Measurements from ENCODE around the gene MACROD1.
A peak's percentile ranks its signal among the peaks of the same experiment; 100 is the strongest.
"Not testable (repeated sequence)": the region's sequence is repeated elsewhere in the genome, so short reads cannot be mapped to it uniquely, and the experiment has no call there.

Gene MACROD1

DNA sequence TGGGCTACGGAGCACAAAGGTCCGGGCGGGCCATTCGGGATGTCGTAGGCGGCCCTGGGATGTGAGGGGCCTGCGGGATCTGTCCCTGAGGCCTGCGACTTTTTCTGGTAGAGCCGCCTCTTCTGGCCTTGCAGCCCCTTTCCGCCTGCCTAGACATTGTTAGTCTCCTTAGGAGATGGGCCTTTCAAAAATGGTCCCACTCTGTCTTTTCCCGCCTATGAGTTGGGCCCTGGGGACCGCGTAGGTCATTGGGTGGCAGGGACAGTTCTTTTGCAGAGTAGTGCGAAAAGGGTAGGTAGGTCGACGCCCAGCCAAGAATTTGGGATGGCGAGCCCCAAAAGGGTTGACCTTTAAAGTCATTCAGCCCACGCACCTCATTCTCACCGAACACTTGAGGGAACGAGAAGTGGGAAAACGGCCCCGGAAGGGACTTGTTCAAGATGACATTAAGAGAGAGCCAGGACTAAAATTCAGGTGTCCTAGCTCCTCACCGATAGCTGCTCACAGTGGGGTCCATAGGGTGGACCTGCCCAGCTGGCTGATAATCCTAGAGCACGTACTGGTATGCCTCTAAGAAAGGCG is 178.9 kb downstream of the MACROD1 start:
- no peak for DNase-seq

- peak; percentile 92 for DNase-seq
Observed at GRCh38 chr11:63986156-63986931, 179.6 kb downstream of the MACROD1 start, which contains the start of gene OTUB1. Gene OTUB1 (plus strand): TSS chr11:63986438. CDS start chr11:63986457, 19 bp downstream.

DNA sequence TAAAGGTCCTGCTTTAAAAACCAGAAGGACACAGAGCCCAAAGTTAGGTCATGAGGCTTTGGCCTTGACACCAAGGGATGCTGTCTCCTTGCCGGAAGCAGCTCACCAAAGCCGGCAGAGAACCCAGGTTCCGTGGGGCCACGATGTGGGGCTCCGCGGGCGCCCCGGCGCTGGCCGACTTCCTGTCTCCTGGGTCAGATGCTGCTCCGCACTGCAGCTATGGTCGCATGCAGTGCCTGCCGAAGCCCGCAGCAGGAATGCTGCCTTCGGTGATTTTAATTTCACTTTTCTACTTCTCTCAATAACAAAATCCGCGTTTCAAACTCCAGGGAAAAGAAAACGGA is 180.1 kb downstream of the MACROD1 start:
- DNase-seq = no peak

GRCh38 chr11:63979426-63979825 is 186.5 kb downstream of the MACROD1 start:
- no peak for DNase-seq

GRCh38 chr11:63978551-63979239 is 187.2 kb downstream of the MACROD1 start:
- no peak for DNase-seq

- DNase-seq = peak; percentile 98
Observed at GRCh38 chr11:63974259-63975143, 191.4 kb downstream of the MACROD1 start, which contains the start of gene COX8A. Gene COX8A (plus strand): TSS chr11:63974620. CDS start chr11:63974681, 61 bp downstream.

DNA sequence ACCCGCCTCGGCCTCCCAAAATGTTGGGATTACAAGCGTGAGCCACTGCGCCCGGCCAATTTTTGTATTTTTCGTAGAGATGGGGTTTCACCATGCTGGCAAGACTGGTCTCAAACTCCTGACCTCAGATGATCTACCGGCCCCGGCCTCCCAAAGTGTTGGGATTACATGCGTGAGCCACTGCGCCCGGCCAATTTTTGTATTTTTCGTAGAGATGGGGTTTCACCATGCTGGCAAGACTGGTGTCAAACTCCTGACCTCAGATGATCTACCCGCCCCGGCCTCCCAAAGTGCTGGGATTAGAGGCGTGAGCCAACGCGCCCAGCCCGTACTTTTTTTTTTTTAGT is 192.0 kb downstream of the MACROD1 start:
- DNase-seq = not testable (repeated sequence)

DNA sequence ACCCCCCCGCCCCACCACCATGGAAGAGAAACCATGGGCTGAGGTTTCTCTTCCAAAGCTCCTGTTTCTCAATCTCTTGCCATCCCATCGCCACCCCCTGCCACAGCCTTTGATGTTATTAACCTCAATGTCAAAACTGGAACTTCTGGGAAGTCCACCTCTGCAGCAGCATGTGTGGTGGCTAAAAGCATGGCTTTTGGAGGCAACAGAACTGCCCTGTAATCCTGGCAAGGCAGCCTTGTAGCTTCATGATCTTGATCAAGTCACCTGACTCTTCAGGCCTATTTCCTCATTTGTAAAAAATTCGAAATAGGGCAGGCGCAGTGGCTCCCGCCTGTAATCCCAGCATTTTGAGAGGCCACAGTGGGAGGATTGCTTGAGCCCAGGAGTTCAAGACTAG is 195.0 kb downstream of the MACROD1 start:
- no peak for DNase-seq

DNA sequence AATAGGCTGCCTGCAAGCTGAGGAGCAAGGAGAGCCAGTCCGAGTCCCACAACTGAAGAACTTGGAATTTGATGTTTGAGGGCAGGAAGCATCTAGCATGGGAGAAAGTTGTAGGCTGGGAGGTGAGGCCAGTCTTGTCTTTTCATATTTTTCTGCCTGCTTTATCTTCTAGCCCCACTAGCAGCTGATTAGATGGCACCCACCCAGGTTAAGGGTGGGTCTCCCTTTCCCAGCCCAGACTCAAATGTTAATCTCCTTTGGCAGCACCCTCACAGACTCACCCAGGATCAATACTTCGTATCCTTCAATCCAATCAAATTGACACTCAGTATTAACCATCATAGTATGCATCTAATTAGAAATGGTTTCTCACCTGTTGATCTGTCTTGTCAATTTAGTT is 196.5 kb downstream of the MACROD1 start:
- DNase-seq = no peak

- DNase-seq = no peak
Observed at GRCh38 chr11:63966444-63966843, 199.5 kb downstream of the MACROD1 start.

DNA sequence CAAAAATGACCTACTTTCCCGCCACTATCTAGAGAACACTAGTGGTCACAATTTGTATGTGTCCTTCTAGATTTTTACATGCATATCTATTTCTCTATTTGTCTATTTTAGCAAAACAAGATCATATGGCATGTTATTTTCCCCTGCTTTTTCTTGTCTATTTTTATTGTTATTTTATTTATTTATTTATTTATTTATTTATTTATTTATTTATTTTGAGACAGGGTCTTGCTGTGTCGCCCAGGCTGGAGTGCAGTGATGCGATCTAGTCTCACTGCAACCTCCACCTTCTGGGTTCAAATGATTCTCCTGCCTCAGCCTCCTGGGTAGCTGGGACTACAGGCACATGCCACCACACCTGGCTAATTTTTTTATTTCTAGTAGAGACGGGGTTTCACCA is 202.0 kb downstream of the MACROD1 start:
- DNase-seq = not testable (repeated sequence)

DNA sequence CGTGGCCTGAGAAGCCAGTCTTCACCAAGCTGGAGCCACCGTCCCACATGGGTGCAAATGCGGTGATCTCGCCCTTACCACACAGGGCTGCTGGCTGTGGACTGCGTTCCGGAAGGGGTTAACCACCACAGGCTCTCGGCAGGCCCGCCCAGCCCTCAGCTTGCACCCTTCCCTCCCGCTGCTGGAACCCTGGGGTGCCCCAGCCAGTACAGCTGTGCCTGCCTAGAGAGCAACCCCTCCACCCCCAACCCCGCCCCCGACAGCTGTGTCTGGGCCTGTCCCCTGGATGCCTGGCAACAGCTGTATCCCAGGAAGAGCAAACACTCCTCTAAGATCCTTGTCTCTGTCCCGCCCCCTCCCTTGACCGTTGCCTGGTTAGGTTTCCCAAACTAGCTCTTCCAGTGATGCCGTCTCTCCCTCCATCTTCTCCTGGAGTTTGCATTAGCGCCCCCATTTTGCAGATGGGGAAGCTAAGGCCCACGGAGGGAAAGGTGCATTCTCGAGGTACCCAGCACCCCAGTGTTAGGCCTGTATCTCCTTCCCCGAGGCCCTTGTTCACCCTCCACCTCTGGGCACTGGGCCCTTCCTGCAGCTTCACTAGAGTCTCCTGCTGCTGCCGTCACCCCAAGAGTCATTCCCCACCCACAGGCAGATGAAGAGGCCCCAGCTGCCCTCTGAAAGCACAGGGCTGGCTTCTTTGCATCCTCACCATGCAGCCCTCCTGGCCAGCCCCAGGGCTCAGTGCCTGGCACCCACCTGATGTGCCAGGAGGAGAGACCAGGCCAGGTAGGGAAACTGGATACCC is 204.1 kb downstream of the MACROD1 start:
- DNase-seq = peak; percentile 17

DNA sequence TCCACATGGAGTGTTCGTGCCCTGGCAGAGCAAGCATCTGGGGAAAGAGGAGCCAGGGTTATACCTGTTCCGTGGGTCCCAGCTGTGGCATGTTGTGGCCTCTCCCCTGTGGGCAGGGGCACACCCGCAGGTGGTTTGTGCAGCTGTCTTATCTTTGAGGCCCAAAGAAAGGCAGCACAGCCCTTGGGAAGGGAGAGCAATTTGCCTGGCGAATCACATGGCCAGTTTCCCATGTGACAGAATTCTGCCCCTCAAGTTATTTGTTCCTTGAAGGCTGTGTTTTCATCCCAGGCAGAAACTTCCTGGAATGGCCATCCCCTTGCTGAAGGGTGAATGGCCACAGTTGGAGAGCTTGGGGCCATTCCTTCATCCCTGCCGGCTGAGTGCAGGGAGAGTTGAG is 207.9 kb downstream of the MACROD1 start:
- no peak for DNase-seq

- no peak for DNase-seq
Observed at GRCh38 chr11:63952570-63952969, 213.3 kb downstream of the MACROD1 start.

DNA sequence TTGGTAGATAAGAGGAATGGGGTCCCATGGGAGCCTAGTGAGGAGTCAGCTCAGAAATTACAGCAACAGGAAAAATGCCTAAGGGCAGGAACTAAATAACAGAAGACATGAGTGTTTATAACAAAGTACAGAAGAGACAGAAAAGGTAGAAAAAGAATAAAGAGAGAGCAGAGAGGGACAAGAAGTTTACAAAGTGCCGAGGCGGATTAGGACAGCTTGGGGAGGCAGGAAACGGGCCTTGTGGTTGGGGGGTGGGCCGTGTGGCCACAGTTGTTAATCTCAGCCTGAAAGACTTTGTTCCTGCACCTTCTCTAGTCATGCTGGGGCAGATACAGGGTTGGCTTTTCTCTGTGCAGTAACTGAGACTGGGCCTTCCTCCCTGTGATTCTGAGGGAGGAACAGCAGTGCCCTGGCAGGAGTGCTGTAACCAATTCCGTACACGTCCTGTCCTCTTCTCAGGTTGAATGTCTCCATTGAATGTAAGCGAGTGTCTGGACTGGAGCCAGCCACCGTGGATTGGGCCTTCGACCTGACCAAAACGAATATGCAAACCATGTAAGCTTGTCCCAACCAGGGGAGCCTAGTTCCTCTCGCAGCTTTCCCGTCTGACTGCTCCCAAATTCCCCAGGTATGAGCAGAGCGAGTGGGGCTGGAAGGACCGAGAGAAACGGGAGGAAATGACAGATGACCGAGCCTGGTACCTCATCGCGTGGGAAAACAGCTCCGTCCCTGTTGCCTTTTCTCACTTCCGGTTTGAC is 214.0 kb downstream of the MACROD1 start:
- DNase-seq = no peak
